HepG2 (cell line): Measurements from ENCODE around the gene MT1A. TPM values are rescaled to one million over a fixed set of nuclear protein-coding genes. Genes with fewer than 3 reads are reported as not detected.

ENCODE experiments used
- ATAC-seq: fragments of 200-7000 bp; cut with Tn5 transposase; 3 replicates; pipeline ENCODE4 v1.9.1; 2020; ENCODE audit warnings: mild to moderate bottlenecking, moderate library complexity
- Bru-seq: library from RNA; stranded (reverse); fragments of 400-500 nt; gene quantifications from one replicate; lab custom pipeline; 2021; lab: Mats Ljungman, UMichigan
- BruChase-seq, 2 experiments: library from RNA; stranded (reverse); fragments of 400-500 nt; gene quantifications; one replicate each; lab custom pipeline; 2021; lab: Mats Ljungman, UMichigan
- BruUV-seq: library from RNA; stranded (reverse); fragments of 400-500 nt; replicated peaks from 2 replicates; lab custom pipeline; 2021; lab: Mats Ljungman, UMichigan
- CTCF ChIA-PET: fragments of 300-600 bp; formaldehyde crosslinking; extraction: SDS; loops from one replicate; lab custom pipeline; 2021; ENCODE audit warnings: low total read pairs, inconsistent platforms, low intra/inter-chr PET ratio; lab: Yijun Ruan, JAX
- POLR2A ChIA-PET: fragments of 350-600 bp; sonication (Branson Sonifier 250); formaldehyde crosslinking; loops from one replicate; lab custom pipeline; 2020; ENCODE audit warnings: antibody characterized with exemption, inconsistent platforms; lab: Yijun Ruan, JAX
- DNase-seq: peaks from one replicate; pipeline ENCODE4 v3.0.0-alpha.2; 2015; ENCODE audit warnings: low spot score
- FAIRE-seq: peaks from 3 replicates; lab custom pipeline; 2011; peaks lifted over from hg19 to GRCh38; lab: Jason Lieb, UNC
- H2AFZ ChIP-seq: one replicate; pipeline ENCODE4 v1.6.1; 2011; ENCODE audit warnings: low read length, inconsistent platforms
- H3K27ac ChIP-seq: fragments of 300-600 bp; 3 replicates; pipeline ENCODE4 v1.8.0; 2011; ENCODE audit warnings: mixed run types, mild to moderate bottlenecking, mixed read lengths, low read length, inconsistent platforms; ENCODE audit not compliant: insufficient read depth; ENCODE audit errors: extremely low read length
- H3K27me3 ChIP-seq, 2 experiments: fragments of 200-600 bp in 1 of 2; 2 replicates in 1 of 2; 3 replicates in 1 of 2; pipeline versions ENCODE4 v1.6.0 to v1.8.0; 2011; ENCODE audit warnings: low read length in 2 of 2, mild to moderate bottlenecking in 2 of 2, moderate library complexity in 2 of 2, inconsistent platforms in 1 of 2; ENCODE audit not compliant: insufficient read depth in 2 of 2, control insufficient read depth in 1 of 2
- H3K36me3 ChIP-seq, 2 experiments: fragments of 200-600 bp in 1 of 2; replicated peaks in 1 of 2; 2 replicates in 1 of 2; 3 replicates in 1 of 2; pipeline versions ENCODE4 v1.5.1 to v1.8.0; 2011; ENCODE audit warnings: low read length in 2 of 2, inconsistent platforms in 1 of 2; ENCODE audit not compliant: insufficient read depth in 2 of 2, control insufficient read depth in 1 of 2
- H3K4me1 ChIP-seq: 2 replicates; pipeline ENCODE4 v1.5.1; 2012; ENCODE audit warnings: low read length, inconsistent platforms; ENCODE audit not compliant: insufficient read depth
- H3K4me2 ChIP-seq: 2 replicates; pipeline ENCODE4 v1.6.0; 2011; ENCODE audit warnings: low read depth, low read length, inconsistent platforms
- H3K4me3 ChIP-seq, 3 experiments: fragments of 200-600 bp in 1 of 3; sonication (generic), shearing (Covaris generic) in 1 of 3; replicated peaks in 1 of 3; 2 replicates each; pipeline ENCODE4 v1.5.1; 2011 to 2016; ENCODE audit warnings: low read length in 3 of 3, inconsistent platforms in 2 of 3, low read depth in 2 of 3, mild to moderate bottlenecking in 2 of 3, control low read depth in 1 of 3, mixed read lengths in 1 of 3; ENCODE audit not compliant: insufficient read depth in 1 of 3
- H3K79me2 ChIP-seq: one replicate; pipeline ENCODE4 v1.6.1; 2011; ENCODE audit warnings: low read length, inconsistent platforms; ENCODE audit not compliant: insufficient read depth
- H3K9ac ChIP-seq: 2 replicates; pipeline ENCODE4 v1.6.0; 2011; ENCODE audit warnings: mild to moderate bottlenecking, low read depth, low read length, inconsistent platforms; ENCODE audit not compliant: insufficient read depth
- H3K9me3 ChIP-seq: 2 replicates; pipeline ENCODE4 v1.5.1; 2012; ENCODE audit warnings: mild to moderate bottlenecking, low read length
- H4K20me1 ChIP-seq: 2 replicates; pipeline ENCODE4 v1.6.0; 2011; ENCODE audit warnings: inconsistent platforms, mild to moderate bottlenecking, low read length, moderate library complexity; ENCODE audit not compliant: insufficient read depth
- AKNA ChIP-seq: sonication (generic); formaldehyde crosslinking; IDR thresholded peaks from 2 replicates; pipeline ENCODE4 v1.4.0; 2020; ENCODE audit warnings: missing genetic modification reagents, borderline replicate concordance
- CENPT ChIP-seq: sonication (generic); formaldehyde crosslinking; IDR thresholded peaks from 2 replicates; pipeline ENCODE4 v1.8.0; 2022; ENCODE audit warnings: low read depth, mild to moderate bottlenecking, moderate library complexity, missing genetic modification reagents
- ELF4 ChIP-seq: sonication (generic); formaldehyde crosslinking; IDR thresholded peaks from 2 replicates; pipeline ENCODE4 v1.5.0; 2020; ENCODE audit warnings: missing genetic modification reagents, mild to moderate bottlenecking, moderate library complexity, borderline replicate concordance
- JUNB ChIP-seq: sonication (generic); formaldehyde crosslinking; IDR thresholded peaks from 2 replicates; pipeline ENCODE4 v1.8.0; 2022; ENCODE audit warnings: missing genetic modification reagents, mild to moderate bottlenecking, borderline replicate concordance
- ZNF292 ChIP-seq: sonication (generic); formaldehyde crosslinking; IDR thresholded peaks from 2 replicates; pipeline ENCODE4 v1.8.1; 2022; ENCODE audit warnings: mild to moderate bottlenecking, low read depth, missing genetic modification reagents, borderline replicate concordance
- ZNF691 ChIP-seq: sonication (generic); formaldehyde crosslinking; IDR thresholded peaks from 2 replicates; pipeline ENCODE4 v1.4.0; 2020; ENCODE audit warnings: missing genetic modification reagents, low read depth, mild to moderate bottlenecking, borderline replicate concordance
- ZNF768 ChIP-seq: sonication (generic); formaldehyde crosslinking; IDR thresholded peaks from 2 replicates; pipeline ENCODE4 v1.4.0; 2020; ENCODE audit warnings: missing genetic modification reagents
- ZSCAN5A ChIP-seq: sonication (generic); formaldehyde crosslinking; IDR thresholded peaks from 2 replicates; pipeline ENCODE4 v1.8.0; 2022; ENCODE audit warnings: mild to moderate bottlenecking, missing genetic modification reagents, borderline replicate concordance
- WGBS: methylation state at CpG from one replicate; pipeline ENCODE4 v1.1.6; 2017; ENCODE audit warnings: low lambda C conversion rate; 5-methylcytosine and 5-hydroxymethylcytosine counted together
- in situ Hi-C: cut with HindIII; loops from 2 replicates; pipeline ENCODE4 v1.10.0; 2017; ENCODE audit warnings: low pct_unique_long_range_greater_than_20kb; ENCODE audit not compliant: extremely low pct_ligation_motif_present
- intact Hi-C: fragments of 100-400 bp; cut with micrococcal nuclease; formaldehyde crosslinking; loops from one replicate; pipeline ENCODE4 v1.10.0; 2022; ENCODE audit not compliant: unreplicated experiment
- long read RNA-seq, 2 experiments: library from RNA in 1 of 2; library from polyadenylated mRNA in 1 of 2; stranded (forward) in 1 of 2; unstranded in 1 of 2; transcript quantifications; one replicate each; pipeline ENCODE4 v2.0.0, GENCODE V29; 2019 to 2022
- polyA minus RNA-seq, 3 experiments: library from RNA; depleted of rRNA, polyadenylated mRNA; stranded (reverse); fragments of >200 nt; gene quantifications; 2 replicates each; pipeline ENCODE4 v1.2.3, GENCODE V29; 2011; ENCODE audit warnings: low replicate concordance in 1 of 3
- polyA plus RNA-seq, 8 experiments: library from polyadenylated mRNA; depleted of rRNA in 3 of 8; stranded (reverse) in 7 of 8; unstranded in 1 of 8; fragments of >200 nt; fragmentation: Illumina TruSeq in 4 of 8; extraction: Trizol in 4 of 8; gene quantifications; 2 replicates each; pipeline versions ENCODE4 v1.2.1 to v1.2.3, GENCODE V29; 2011 to 2016; ENCODE audit warnings: low read depth in 4 of 8, missing spikeins in 1 of 8, mixed read lengths in 1 of 8; ENCODE audit not compliant: insufficient read depth in 1 of 8
- total RNA-seq, 5 experiments: library from RNA; depleted of rRNA; stranded (reverse); fragments of >200 nt; fragmentation: Illumina TruSeq; extraction: Trizol; gene quantifications; 2 replicates each; pipeline ENCODE4 v1.2.3, GENCODE V29; 2016; ENCODE audit warnings: low read depth in 1 of 5

MT1A gene
- total RNA-seq (2016; rRNA removed; fragmentation: Illumina TruSeq; extraction: Trizol) (10.4 and 14.0 TPM in 2 replicates), polyA plus RNA-seq (2011; rRNA removed) (4.8 and 8.3 TPM in 2 replicates), polyA minus RNA-seq (2011; rRNA and poly(A)+ RNA removed; ENCODE audit: low replicate concordance) (9.5 TPM in 1 of 2 replicates, not detected in the other), Bru-seq, nascent RNA (percentile 20 among the genes with signal in this experiment), BruChase-seq, experiment 1, labeled RNA remaining after a 6-hour chase (not detected), BruChase-seq, experiment 2, labeled RNA remaining after a 2-hour chase (not detected)
- total RNA-seq (2016; cell fraction: cytosol; rRNA removed; fragmentation: Illumina TruSeq; extraction: Trizol; ENCODE audit: low read depth): 1.2 and 6.7 TPM in 2 replicates
- 11.0 and 11.9 TPM in 2 replicates for total RNA-seq (2016; cell fraction: insoluble cytoplasmic fraction; rRNA removed; fragmentation: Illumina TruSeq; extraction: Trizol)
- 3.9 and 4.7 TPM in 2 replicates for total RNA-seq (2016; cell fraction: membrane; rRNA removed; fragmentation: Illumina TruSeq; extraction: Trizol)
- 2.4 and 4.5 TPM in 2 replicates for total RNA-seq (2016; cell fraction: nucleus; rRNA removed; fragmentation: Illumina TruSeq; extraction: Trizol)
- 5.8 and 10.7 TPM in 2 replicates for polyA plus RNA-seq (2011; cell fraction: cytosol; rRNA removed)
- polyA plus RNA-seq (2011; cell fraction: nucleus; rRNA removed): 2.9 and 3.7 TPM in 2 replicates
- polyA plus RNA-seq (2012): 4.1 and 6.6 TPM in 2 replicates
- polyA plus RNA-seq (2016; cell fraction: cytosol; fragmentation: Illumina TruSeq; extraction: Trizol; ENCODE audit: low read depth): 3.5 TPM in 2 replicates
- 12.3 and 12.6 TPM in 2 replicates for polyA plus RNA-seq (2016; cell fraction: insoluble cytoplasmic fraction; fragmentation: Illumina TruSeq; extraction: Trizol; ENCODE audit: low read depth)
- 6.3 and 7.2 TPM in 2 replicates for polyA plus RNA-seq (2016; cell fraction: membrane; fragmentation: Illumina TruSeq; extraction: Trizol; ENCODE audit: low read depth)
- 10.5 and 12.1 TPM in 2 replicates for polyA plus RNA-seq (2016; cell fraction: nucleus; fragmentation: Illumina TruSeq; extraction: Trizol; ENCODE audit: insufficient read depth, low read depth)
- 2.8 TPM in 1 of 2 replicates, not detected in the other for polyA minus RNA-seq (2011; cell fraction: cytosol; rRNA and poly(A)+ RNA removed)
- polyA minus RNA-seq (2011; cell fraction: nucleus; rRNA and poly(A)+ RNA removed): 1.5 TPM in 1 of 2 replicates, not detected in the other
- long read RNA-seq, experiment 1, transcript MT1A-201 (3 exons, 396 nt): major isoform, 10 of 12 reads
- long read RNA-seq, experiment 1, partial matches to known transcripts: 0 of 12 reads
- long read RNA-seq, experiment 1, other reads (novel, unspliced or antisense): 2 of 12 reads
- long read RNA-seq, experiment 2: 0 reads

GRCh38 chr16:56637814-56638750, at the start of gene MT1A:
Gene MT1A (plus strand): TSS chr16:56638666. CDS start chr16:56638739, 73 bp downstream.
- ChIA-PET POLR2A (interaction anchor here (1.4 kb wide), 1 partner anchor 44 kb away, joined by 3 read pairs; the partner anchor contains the start of gene MT1X), CTCF (no interaction called here)
- 35% methylated on average over 36 of the region's 68 CpGs for WGBS
- Histone ChIP-seq H3K27ac (no peak within 1 kb of the TSS), H3K36me3 (no peaks in the 10 kb centered on the region), H3K4me2 (peak within 1 kb of the TSS; percentile 66), H3K79me2 (no peaks in the 10 kb centered on the region), H3K27me3 (peaks cover 6 to 67% of the 10 kb centered on the region in 2 experiments; a peak in 4 of 5 replicates), H3K9ac (no peak within 1 kb of the TSS; the same call in 1 of the 2 replicates), H3K4me3 (peak within 1 kb of the TSS in 2 of 3 experiments; percentile 36 to 44; a peak in 4 of 6 replicates), H3K9me3 (no peaks in the 10 kb centered on the region), H2AFZ (no peak within 1 kb of the TSS), H4K20me1 (no peaks in the 10 kb centered on the region), H3K4me1 (peaks cover 35% of the 10 kb centered on the region)
- peak; percentile 29 for DNase-seq
- intact Hi-C loops: no loop called here
- peak; percentile 84 for ATAC-seq
- no TSS peak for BruUV-seq
- in situ Hi-C loops: no loop called here
- no peak for FAIRE-seq
- TF ChIP-seq JUNB (CRISPR knock-in tag) (no peak), ZNF292 (CRISPR knock-in tag) (no peak), ZSCAN5A (CRISPR knock-in tag) (no peak), AKNA (CRISPR knock-in tag) (no peak), ZNF768 (CRISPR knock-in tag) (0 out of 2 replicates have a peak, but pooled peaks have one; percentile 21), CENPT (no peak), ELF4 (CRISPR knock-in tag) (no peak), ZNF691 (CRISPR knock-in tag) (no peak)
